GM12865 (cell line): Measurements from ENCODE around the gene MXD1.

Source experiments
- DNase-seq: peaks from one replicate; pipeline ENCODE4 v3.0.0; 2010; ENCODE audit warnings: low read depth
- H3K4me3 ChIP-seq: 2 replicates; pipeline ENCODE4 v1.5.1; 2011; ENCODE audit warnings: mild to moderate bottlenecking, low read depth, low read length, control low read depth
- TF ChIP-seq, protein P1 (sequence below): IDR thresholded peaks from 2 replicates; pipeline ENCODE4 v1.5.1; 2011; ENCODE audit warnings: low read length, control low read depth, low read depth, inconsistent platforms; ENCODE audit not compliant: insufficient read depth; ENCODE audit errors: missing control alignments

Gene MXD1

DNA sequence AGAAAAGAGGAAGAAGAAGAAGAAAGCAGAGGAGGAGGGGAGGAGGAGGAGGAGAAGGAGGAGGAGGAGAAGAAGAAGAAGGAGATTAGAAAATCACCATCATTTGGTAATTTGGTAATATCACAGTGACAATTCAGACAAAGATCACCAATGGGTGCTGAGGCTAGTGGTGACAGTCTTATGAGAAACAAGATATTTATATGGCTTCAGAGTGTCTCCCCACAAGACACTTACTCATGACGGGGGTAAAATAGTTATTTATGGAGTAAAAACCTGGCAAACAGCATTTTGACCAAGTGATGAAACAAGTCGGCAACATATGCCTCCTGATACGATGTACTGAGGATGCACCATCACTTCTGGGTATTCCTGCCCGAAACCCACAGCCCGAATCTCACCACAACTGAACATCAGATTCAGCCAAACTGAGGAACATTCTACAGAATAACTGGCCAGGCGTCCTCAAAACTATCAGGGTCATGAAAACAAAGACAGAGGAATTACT, 41.6 kb downstream of the MXD1 start:
- TF ChIP-seq, protein P1, sequence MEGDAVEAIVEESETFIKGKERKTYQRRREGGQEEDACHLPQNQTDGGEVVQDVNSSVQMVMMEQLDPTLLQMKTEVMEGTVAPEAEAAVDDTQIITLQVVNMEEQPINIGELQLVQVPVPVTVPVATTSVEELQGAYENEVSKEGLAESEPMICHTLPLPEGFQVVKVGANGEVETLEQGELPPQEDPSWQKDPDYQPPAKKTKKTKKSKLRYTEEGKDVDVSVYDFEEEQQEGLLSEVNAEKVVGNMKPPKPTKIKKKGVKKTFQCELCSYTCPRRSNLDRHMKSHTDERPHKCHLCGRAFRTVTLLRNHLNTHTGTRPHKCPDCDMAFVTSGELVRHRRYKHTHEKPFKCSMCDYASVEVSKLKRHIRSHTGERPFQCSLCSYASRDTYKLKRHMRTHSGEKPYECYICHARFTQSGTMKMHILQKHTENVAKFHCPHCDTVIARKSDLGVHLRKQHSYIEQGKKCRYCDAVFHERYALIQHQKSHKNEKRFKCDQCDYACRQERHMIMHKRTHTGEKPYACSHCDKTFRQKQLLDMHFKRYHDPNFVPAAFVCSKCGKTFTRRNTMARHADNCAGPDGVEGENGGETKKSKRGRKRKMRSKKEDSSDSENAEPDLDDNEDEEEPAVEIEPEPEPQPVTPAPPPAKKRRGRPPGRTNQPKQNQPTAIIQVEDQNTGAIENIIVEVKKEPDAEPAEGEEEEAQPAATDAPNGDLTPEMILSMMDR, result no peak
- no peak for DNase-seq
- no peak overlapping the region for H3K4me3 ChIP-seq

DNA sequence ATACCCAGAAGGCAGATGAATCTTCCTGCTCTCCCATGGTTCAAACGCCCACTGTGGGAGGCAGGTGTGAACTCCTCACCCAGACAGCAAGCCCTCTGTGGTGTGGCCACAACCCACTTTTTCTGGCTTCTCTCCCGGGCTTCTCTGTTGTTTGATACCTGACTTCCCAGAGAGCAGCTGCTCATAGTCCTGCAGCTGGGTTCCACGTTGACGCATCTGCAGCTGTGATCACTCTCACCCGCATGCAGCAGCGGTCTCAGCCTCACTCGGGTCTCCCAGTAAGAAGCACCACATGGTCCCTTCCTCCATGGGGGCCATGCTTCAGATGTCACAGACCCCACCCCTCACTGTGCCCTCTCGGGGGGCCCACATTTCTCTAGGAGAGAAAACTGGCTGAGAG, 43.1 kb downstream of the MXD1 start:
- TF ChIP-seq, protein P1, result no peak
- no peak for DNase-seq
- no peak overlapping the region for H3K4me3 ChIP-seq

DNA sequence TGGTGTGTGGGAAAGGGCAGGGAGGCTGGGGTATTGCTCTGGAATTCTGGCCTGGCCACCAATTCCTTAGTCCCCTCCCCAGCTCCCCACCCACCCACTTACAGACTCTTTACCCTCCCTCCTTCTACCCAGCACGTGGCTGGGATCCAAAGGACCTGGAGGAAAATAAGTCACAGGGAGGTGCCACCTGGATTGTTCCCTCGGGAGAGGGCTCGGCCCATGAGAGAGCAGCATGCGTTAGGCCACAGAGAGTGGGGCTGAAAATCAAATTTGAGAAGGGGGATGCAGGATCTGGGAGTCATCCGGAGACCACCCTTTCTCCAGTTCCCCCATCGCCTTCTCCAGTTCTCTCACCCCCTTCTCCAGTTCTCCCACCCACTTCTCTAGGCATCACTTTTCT, 43.6 kb downstream of the MXD1 start:
- TF ChIP-seq, protein P1, result no peak
- no peak overlapping the region for H3K4me3 ChIP-seq
- DNase-seq, result no peak

DNA sequence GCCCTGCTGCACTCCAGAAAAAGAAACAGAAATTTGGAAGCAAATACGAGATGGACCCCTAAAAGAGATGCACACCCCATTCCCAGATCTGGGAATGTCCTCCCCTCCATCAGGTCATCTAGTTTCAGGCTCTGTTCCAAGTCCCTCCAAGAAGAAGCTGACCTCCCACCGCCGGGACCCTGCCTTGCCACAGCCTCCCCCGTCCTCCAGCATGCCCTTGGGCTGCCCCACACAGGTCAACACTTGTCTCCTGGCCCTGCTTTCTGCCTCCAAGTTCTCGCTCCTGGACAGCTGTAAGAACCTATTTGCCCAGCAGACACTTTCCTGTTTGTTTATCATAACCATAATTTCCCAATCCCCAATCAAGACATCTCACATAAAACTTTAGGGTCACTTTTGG, 44.5 kb downstream of the MXD1 start:
- no peak overlapping the region for H3K4me3 ChIP-seq
- TF ChIP-seq, protein P1, result no peak
- DNase-seq, result no peak

DNA sequence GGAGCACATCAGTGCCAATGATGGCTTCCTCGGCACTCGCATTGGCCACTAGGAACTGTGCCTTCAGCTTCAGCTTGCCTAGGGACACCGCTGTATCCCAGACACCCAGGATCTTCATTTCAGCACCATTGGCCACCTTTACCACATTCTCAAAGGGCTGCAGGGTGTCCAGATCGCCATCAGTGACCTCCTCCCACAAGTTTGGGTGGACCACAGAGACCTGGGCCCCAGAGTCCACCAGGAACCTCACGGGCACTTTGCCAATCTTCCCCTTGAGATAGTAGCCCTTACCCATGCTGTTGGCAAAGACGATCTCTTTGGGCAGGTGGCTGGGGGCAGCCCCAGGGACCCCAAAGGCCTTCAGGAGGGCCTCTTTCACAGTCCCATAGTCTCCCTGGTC, 45.9 kb downstream of the MXD1 start:
- no peak overlapping the region for H3K4me3 ChIP-seq
- TF ChIP-seq, protein P1, result no peak
- no peak for DNase-seq

DNA sequence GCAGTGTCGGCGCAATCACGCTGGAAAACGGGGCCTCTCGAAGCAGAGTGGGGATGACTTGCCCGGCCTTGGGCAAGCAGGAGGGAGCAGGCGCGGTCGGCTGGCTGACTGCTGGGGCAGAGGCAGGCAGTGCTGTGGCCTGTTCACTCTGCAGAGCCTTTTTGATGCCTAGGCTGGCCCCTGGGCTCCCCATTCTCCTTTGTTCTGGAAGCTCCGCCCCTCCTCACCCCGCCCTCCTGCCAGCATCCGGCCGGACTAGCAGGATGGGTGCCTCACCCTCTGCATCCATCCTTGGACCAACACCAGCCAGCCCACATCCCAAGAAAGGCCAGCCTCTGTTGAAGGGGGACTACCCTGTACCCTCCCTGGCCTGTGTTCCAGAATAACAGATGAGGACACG, 46.6 kb downstream of the MXD1 start, which contains the start of gene ASPRV1:
ASPRV1 (minus strand) TSS at position 136 of the 400 bp plus-strand sequence. CDS start 195 bp downstream, outside the sequence.
- H3K4me3 ChIP-seq, result no peak within 1 kb of the TSS
- DNase-seq, result no peak
- TF ChIP-seq, protein P1, result no peak

DNA sequence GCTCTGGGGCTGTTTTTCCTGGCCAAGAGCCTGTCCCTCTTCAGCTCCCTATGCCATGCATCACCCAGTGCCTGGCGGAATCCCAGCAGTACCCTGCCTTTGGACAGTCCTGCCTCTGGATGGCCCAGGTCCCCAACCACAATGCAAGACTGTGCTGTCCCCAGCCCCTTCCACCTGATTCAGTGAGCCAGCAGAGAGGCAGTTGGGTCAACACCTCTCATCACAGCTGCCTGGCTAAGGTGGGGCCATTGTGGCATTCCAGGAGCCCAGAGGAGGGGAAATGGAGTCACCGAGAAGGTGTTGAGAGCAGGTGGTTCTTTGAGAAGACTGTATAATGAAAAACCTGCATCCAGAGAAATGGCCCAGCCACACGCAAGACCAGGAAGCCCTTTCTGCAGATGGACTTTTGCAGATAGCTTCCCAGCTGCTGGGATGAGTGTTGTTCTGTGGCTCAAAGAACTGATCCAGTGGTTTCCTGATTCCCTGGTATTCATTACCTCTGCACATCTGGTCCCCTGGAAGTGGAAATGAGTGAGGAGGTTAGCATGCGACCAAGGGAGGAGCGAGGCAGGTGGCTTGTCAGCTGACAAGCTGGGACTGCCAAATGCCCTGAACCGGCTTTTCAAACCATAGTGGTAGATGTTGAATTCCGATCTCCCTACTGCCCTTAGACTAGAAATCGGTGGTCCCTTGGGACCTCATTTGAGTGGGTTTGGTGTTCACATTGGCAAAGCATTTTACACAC, 48.2 kb downstream of the MXD1 start:
- no peak overlapping the region for H3K4me3 ChIP-seq
- no peak for DNase-seq
- TF ChIP-seq, protein P1, result no peak
